Activated CD8-positive, alpha-beta memory T cell treated with anti-CD3 and anti-CD28 coated beads for 48 hours (primary cell): ENCODE data around the gene HAAO.
"Not testable (repeated sequence)": the region's sequence is repeated elsewhere in the genome, so short reads cannot be mapped to it uniquely, and the experiment has no call there.

ENCODE experiments used
- DNase-seq, 3 experiments: peaks; one replicate each; pipeline ENCODE4 v3.0.0-alpha.2; 2020; ENCODE audit warnings: low read depth in 2 of 3, low spot score in 2 of 3

The HAAO gene

DNA sequence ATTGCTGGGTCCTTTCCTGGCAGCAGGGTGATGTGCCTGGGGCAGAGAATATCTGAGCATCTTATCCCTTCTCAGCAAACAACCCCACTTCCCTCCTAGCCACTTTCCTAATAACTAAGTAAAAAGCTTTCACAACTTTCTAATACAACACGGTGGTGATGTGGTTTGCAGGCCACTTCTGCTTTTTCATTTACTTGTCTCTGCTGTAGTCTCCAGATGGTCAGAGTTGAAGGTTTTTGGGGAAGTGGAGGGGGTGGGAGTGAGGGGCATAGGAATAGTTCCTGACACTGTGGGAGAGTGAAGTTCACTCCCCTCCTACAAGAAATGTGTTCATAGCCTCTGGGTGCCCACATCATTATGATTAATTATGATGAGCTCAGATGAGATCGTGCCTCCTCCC, 40.1 kb downstream of the HAAO start:
- DNase-seq: no peak

DNA sequence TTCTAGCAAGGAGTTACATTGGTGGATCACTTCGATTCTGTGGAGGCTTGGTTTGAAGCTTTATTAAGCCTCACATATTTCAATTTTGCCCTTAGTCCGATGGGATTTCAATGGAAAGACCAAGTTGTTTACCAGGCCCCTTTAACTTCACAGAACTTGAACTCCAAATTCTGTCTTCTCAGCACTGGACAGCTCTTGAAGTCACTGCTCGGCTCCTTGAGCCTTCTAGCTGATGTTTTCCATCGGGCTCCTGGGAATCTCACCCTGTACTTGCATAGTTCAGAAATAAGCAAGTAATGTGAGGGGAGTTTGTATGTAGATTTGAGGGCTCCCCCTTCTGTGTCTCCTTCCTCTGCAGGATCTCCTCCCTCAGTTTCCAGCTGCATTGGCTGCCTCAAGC, 43.5 kb downstream of the HAAO start:
- no peak for DNase-seq

DNA sequence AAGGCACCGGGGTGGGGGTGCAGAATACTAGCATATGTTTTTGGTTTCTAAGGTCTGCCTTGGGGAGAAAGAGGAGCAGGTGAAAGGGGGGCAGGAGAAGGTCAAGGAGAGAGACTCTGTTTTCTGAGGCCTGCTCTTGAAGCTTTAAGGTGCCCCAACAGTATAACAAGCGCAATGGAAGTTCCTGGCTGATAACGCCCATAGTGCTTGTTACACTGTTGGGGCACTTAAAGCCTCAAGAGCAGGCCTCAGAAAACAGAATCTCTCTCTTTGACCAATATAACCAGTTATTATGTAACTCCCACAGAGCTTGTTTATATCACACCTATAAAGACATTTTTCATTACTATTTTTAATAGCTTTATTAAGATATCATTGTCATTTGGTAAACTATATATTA, 45.0 kb downstream of the HAAO start:
- DNase-seq: no peak

DNA sequence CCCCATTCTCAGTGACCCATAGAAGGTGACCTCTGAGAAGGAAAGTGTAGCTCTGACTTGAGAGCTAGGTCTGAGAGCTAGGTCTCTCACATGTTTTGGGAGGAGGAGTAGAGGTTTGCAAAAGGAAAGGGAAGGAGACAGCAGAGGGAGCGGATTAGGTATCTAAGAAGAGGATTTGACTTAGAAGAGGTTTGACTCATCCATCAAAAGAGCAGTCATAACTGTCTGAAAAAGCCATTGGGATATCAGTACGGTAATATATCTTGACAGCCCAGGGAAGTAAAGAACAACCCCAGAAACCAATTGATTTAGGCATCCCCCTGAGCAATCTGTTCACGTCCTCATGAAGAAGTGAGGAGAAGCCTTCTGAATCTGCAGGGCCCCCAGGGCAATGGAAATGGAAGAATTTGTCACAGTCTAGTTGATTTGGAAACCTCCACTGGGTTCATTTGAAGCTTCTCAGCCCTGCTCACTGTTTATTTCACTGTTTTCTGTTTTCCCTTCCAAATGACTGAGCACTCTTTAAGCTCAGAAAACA, 47.8 kb downstream of the HAAO start:
- no peak for DNase-seq

DNA sequence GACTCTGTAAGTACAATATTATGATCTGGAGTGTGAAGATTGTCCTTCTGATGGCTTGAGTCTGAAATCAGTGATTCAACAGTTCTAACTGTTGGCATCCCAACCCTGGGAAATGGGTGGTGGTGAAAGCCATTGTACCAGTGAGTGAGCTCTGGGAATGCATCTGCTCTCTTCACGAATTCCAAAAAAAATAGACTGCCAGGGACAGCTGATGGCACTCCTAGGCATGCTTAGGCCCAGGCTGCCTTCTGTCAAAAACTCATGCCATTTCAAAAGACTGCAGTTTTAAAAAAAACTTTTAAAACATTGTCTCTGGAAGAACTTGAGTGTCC, 48.8 kb downstream of the HAAO start:
- DNase-seq: no peak

DNA sequence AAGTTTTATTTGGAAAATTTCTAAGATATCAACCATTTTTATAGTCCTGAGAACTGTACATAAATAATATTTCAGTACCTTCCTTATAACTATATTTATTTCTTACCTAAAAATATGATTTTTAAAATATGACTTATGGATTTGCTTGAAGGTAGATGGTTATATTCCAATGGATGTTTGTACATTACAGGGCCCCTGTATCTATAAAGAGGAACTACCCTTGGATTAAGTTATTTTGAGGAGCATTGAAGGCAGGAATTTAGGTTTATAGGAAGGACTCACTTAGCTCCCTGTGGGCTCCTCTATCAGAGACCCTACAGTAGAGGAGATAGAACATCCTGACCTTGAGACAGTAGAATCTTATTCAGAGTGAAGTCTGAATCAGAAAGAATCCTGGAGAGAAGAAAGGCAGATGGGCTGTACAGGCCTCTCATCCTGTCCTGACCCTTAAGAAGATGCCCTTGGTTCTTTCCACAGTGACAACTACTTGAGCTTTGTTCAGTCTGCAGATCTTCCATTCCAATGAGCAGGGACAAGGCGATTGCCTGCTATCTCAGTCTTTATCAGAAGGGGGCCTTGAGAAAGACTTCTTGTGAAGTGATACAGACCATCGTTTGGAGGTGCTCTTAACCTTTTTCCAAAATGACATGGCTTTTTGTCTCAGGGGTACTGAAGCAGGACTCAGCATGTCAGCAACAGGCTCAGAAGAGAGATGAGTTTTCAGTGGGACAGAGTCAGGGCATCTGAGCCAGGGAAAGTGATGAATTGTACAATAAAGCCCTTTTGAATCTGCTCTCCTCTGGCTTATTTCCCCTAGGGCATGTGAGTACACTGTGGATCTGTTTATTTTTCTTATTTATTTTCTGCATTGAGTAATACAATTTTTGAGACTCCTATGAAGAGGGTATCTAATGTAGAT, 49.4 kb downstream of the HAAO start:
- no peak for DNase-seq

DNA sequence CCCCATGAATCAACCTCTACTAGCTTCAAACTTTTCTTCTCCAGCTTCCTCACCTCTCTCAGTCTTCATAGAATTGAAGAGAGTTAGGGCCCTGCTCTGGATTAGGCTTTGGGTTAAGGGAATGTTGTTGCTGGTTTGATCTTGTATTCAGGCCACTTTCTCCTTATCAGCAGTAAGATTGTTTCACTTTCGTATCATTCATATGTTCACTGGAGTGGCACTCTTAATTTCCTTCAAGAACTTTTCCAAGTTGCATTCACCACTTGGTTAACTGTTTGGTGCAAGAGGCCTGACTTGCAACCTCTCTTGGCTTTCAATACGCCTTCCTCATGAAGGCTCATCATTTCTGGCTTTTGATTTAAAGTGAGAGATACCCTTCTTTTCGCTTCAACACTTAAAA, 51.2 kb downstream of the HAAO start:
- DNase-seq: no peak

DNA sequence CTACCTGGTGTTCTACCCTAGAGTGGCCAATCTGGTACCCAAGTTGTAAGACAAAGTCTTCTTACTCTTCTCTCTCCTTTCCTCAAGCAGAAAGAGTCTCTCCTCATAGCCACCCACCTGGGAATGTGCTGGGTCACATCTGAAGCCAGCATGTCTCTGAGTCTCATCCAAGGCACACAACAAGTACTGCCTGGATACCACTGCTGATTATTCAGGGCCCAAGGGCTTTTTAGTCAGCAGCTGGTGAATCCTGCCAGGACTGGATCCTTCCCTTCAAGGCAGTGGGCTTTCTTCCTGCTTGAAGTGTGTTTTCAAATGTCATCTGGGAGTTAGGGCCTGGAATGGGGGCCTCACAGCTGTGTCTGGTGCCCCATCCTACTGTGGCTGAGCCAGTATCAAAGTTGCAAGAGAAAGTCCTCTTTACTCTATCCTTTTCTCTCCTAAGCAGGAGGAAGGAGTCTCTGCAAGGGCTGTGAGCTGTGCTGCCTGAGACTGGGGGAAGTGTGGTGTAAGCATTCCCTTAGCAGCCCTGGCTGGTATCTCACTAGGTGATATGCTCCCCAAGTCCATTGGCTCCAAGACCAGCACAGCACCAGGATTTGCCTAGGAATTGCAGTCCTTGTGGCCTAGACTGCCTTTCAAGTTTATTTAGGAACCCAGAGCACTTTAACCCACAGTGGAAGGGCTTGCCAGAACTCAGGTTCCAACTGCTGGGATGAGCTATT, 55.6 kb downstream of the HAAO start:
- no peak for DNase-seq

DNA sequence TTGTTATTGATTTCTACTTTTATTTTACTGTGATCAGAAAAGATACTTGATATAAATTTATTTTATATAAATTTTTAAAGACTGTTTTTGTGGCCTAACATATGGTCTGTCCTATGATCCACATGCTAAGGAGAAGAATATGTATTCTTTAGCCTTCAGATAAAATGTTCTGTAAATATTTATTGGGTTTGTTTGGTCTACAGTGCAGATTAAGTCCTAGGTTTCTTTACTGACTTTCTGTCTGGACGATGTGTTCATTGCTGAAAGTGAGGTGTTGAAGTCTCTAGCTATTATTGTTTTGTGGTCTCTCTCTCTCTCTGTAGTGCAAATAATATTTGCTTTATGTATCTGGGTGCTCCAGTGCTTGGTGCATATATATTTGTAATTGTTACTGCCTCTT, 58.5 kb downstream of the HAAO start:
- DNase-seq: no peak

DNA sequence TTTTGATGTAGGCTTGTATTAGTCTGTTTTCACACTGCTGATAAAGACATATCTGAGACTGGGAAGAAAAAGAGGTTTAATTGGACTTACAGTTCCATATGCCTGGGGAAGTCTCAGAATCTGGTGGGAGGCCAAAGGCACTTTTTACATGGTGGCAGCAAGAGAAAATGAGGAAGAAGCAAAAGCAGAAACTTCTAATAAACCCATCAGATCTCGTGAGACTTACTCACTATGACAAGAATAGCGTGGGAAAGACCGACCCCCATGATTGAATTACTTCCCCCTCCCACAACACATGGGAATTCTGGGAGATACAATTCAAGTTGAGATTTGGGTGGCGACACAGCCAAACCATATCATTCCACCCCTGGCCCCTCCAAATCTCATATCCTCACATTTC, 61.1 kb downstream of the HAAO start:
- DNase-seq: not testable (repeated sequence)

DNA sequence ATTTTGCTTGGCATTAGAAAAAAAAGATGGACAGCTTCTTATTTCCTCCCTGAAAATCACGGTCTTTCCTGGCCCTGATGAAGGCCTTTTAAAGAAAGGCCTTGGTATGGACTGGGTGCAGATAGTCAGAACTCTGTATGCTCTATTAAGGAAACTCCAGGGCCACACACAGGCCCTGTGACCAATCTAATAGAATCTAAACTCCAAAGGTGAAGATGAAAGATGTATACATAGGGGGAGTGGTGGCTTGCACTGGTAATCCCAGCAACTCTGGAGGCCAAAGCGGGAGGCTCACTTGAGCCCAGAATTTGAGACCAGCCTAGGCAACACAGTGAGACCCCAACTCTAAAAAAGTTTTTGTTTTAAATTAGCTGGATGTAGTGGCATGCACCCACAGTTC, 65.7 kb downstream of the HAAO start:
- DNase-seq: no peak

DNA sequence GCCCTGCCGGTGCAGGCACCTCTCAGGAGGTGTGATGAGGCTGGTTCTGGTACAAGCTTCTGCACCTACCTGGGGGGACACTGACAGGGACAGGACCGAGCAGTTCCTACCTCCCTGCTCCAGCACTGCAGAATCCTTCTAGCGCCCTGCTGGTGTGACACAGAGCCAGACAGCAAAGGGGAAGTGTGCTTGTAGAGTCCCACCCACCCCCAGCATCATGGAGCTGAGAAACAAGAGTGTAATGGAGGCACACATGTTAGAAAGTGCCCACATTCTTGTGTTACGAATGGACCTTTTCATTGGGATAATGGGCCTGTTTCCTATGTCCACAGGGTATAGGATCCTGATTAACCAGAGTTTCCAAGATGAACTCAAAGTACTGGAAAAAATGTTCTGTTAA, 66.7 kb downstream of the HAAO start:
- no peak for DNase-seq

DNA sequence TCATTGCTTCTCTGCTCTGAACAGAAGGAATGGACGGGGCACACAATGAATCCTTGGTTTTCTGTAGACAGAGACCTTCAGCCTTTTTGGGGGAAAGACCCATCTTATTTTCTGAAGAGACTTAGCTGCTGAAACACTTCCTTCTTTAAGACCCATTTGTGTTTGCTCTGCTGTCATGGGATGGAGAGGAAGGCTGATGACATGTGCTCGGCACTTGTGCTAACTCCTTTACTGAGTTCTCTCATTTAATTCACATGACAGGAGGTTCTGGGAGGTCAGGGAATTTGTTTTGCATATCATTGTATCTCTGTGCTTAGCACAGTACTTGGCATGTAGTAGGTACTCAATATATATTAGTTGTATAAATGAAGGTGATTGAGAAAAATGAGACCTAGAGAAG, 67.5 kb downstream of the HAAO start:
- no peak for DNase-seq

DNA sequence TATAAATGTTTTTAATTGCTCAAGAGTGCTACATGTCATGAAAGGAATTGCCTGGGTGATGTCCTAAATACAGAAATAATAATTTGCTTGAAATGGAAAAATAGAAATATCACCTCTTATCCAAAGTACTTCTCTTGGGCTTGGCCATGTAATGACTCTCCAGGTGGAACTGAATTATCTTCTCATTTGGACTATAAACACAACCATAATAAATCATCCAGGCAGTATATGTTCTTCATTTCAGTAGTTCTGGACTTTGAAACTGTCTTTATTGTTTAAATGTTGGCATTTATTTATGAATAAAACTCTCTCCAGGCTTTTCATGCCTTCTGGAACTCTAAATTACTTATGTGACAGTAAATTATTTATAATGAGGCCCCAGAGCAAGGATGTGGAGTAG, 68.9 kb downstream of the HAAO start:
- DNase-seq: no peak

DNA sequence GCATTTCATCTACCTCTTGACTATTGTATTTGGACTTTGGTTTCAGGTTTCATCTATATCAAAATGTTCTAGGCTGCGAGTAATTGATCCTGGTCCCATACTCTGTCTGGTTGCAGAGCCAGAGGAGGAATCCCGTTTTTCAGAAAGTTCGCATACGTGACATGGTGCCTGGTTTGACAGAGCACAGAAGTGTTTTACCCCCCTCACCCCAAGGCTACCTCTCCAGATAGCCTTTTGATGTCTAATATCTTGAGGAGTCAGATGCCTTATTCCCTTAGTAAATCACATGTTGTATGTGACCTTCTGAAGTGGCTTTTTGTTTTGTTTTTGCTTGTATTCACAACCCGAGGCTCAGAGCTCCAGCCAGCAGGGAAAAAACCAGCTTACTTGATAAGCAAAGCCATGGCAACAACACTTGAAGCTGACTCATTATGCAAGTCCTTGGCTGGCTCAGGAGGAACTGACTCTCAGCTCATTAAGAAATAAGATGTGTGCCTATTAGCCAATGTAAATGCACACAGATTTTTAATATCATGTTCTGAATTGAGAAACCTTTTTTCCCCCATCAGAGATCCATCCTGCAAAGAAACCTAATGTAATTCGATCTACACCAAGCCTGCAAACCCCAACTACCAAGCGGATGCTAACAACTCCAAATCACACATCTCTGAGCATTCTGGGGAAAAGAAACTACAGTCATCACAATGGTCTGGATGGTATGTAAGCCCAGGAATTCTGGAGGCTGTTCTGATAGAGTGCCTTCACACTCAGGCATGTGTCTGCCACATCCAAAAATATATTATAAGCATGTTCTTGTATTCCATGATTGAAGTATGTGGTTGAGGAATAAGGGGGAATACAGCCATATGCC, 69.8 kb downstream of the HAAO start:
- no peak for DNase-seq

DNA sequence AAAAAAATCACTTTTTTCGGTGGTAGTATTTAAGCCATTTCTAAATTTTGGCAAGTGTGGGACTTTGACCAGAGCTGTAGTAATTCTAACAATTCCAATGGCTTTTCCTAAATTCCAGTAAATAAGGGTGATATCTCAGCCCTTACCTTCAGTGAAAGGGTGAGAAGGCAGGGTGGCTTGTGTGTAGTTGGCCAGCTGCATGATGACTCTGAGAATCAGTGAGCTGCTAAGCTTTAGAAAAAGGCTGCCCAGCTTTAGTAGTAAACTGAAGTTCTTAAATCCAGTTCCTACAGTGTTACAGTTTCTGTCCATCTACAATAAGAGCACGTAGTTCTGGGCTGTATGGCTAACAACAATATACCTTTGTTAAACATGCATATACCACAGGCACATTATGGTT, 70.5 kb downstream of the HAAO start:
- no peak for DNase-seq
